Hippocampal formation (tissue), 2 donors: ENCODE results near the gene TTC32.
A peak's percentile ranks its signal among the peaks of the same experiment; 100 is the strongest.
"Not testable (repeated sequence)": the region's sequence is repeated elsewhere in the genome, so short reads cannot be mapped to it uniquely, and the experiment has no call there.

Experiments used
- DNase-seq, 2 donors: peaks; one replicate each; lab custom pipeline; 2025; lab: John Stamatoyannopoulos, UW

The TTC32 gene

DNA sequence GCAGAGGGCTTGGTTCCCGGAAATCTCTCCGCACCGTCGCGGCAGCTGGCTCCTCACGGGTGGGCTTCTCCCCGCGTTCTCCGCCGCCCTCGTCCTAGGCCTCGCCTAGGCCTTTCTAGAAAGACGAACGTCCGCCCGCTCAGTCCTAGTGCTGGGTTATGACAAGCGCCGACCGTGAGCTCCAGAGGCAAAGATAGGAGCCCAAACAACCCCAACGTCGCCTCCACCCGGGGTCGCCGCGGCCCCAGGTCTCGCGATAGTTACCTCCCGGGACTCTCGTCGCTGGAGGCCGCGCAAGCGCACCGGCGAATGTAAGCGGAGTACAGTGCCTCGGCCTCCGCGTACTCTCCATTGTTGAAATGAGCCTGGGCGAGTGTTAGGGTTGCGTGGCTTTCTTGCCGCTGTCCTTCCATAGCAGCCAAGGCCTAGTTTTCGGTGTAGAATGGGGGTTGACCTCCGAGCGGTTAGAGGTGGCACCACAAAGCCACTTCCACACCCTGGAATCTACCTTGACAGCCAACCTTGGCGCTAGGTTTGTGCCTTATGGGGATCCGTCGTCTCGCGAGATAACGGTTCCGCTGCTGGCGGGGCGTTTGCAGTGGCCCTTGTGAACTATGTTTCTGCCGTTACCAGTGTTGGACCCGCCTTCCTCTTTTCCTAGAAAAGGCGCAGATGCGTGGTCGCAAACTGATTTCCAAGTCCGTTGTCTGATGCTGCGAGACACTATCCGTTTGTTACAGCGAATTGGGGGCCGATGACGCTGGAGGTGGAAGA, at the start of gene TTC32:
Gene TTC32 (minus strand): TSS at position 542 of the 774 bp plus-strand sequence. CDS start 129 bp downstream, at position 413.
- DNase-seq: peak; percentile 93

DNA sequence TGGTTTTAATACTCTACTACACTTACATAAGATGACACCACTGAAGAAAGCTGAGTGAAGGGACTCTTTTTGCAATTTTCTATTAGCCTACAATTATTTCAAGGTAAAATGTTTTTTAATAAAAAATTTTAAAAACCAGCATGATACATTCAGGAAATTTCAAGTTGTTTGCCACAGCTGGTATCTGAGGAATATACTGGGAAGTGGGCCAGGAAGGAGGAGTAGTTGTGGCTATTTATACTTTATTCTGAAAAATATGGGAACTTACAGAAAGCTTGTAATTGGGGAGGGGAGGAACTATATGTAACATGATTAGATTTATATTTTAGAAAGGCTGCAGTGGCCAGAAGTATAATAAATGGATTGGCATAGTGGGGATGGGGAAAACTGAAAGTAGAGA, 47.3 kb upstream of the TTC32 start:
- DNase-seq: no peak

DNA sequence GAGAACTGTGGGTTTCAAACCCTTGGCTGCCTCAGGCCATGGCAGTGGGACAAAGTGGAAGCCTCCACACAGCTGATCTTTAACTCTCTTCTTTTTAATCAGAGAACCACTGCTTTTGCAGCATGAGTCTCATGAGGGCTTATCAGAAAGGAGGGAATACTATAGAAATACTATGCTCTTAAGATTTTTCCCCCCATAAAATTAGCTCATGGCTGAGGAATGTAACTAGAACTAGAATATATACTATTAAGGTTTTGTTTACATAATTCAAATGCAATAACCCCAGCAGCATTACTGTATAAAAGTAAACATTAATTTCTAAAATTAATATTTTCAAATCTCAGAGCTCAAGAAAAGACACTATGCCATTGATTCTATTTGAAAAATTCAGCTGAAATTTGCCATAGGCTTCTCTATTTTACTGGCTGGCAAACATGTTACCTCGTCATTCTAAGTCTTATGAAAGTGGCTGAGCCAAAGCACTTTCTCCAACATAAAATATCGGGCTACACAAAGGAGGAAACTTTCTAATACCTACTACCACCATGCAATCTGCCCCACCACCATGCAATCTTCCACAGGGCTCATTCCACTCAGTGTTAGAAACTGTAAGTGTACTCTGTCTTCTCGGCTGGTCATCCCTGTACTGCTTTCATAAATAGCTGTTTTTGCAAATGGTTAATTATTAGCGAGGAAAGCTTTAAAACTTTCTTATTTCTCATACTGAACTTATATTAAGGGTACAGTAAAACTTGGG, 45.6 kb upstream of the TTC32 start:
- no peak for DNase-seq

DNA sequence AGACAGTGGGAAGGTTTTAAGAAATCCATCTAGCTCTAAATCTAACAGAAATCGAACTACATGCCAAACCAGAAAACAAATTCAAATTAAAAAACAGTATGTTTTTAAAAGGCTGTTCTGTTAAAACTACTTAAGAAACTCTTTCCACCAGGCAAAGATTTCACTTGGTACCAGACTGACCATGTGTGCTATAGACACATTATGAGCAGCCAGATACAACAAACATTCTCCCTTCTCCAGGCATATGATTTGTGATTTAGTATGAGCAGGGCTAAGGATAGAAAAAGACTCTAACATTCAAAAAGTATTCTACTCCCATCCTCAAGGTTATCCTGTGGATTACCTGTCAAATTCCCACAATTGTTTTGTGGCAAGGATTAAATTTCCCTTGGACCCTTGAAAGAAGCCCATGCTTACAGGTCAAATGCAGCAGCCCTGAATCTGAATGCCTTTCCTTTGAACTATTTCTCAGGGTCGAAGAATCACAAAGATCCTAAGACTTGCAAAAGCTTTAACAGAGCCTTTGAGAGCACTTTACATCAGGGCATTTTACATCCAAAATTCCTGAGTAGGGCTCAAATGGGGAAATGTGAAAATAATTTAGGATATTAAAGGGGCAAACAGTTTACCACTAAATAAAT, 42.5 kb upstream of the TTC32 start:
- no peak for DNase-seq

DNA sequence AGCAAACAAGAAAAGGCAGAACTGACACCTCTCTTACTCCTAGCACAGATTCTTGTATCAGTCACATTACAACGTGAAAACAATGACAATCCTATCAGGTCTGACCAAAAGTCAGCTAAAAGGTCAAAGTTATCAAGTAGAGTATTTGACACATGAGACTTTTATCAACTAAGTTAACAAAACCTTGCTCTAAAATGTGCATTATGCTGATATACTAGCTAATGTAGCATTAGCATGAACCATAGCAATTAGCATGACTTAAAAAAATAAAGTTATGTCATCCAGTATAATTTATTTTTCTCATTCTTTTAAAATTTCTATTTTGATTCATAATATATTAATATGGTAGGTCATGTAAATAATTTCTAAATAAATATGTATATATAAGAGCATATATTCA, 41.4 kb upstream of the TTC32 start:
- DNase-seq: no peak

DNA sequence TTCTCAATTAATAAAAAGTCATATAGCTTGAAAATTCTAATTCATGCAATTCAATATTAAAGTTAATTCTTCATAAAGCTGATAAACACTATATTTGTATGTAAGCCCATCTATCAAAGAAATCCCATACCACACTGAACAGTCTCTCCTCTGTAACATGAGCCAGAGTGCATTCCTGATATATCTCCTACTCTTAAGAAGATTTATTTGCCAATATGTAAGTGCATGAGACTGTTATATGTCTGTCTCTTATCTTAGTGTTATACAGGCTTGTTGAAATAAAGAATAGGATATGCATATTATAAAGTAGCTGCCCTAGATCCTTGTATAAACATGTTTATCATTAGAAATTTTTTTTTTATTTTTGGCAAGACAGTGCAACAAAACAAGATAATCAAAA, 40.4 kb upstream of the TTC32 start:
- DNase-seq: no peak

DNA sequence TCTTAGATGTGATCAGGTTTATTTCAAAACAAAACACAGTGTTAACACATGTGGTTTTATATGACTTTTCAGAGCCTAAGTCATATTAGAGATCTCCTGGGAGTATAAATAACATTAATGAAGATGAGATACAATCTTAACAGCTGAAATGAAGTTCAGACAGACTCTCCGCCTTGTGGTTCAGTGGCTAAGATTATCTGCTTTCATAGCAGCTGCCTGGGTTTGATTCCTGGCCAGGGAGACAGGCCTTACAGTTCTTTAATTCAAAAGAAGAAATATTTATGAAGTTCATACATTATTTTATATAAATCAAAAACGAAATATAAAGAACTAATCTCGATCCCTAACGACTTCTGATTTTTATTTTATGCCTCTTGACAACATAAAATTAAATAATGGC, 35.2 kb upstream of the TTC32 start:
- no peak for DNase-seq

DNA sequence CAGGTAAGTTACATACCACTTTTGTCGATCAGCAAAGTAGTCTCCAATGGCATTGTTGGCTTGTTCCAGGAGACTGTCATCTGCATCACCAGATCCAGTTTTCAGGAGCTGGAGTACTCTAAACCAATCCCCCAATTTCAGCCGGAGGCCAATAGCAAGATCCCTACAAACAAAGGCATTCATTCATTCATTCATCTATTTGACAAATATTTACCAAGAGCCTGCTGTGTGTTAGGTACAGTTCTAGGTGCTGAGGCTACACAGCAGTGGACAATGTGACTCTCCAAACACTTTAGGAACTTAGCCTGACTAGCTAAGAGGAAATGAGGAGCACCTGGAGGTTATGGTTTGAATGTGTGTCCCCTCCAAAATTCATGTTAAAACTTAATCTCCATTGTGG, 34.4 kb upstream of the TTC32 start:
- no peak for DNase-seq

DNA sequence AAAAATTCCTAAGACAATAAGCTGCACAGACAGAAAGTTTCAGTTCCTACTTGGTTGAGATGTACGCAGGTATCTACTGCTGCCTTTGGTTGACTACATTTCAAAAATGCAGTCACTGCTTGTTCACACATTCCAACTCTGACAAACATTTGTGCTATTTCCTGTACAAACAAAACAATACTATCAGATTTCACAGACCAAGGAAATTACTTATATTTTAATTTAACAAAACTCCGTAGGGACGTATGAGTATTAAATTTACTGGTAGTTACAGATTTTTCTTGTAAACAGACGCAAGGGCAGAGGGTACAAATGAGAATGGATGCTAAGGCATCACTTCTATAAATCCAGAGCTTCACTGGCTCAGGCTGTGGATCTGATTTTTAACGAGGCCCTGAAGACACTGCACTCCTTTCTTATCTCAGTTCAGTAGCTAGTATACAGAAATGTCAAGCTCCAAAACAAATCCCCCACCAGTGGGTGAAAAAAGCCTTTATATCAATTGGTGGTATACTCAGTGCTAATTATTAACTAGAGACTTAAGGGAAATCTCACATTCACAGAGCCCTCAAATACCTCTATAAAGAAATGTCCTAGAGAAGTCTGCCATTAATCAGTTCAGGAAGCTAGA, 31.7 kb upstream of the TTC32 start:
- DNase-seq: no peak

DNA sequence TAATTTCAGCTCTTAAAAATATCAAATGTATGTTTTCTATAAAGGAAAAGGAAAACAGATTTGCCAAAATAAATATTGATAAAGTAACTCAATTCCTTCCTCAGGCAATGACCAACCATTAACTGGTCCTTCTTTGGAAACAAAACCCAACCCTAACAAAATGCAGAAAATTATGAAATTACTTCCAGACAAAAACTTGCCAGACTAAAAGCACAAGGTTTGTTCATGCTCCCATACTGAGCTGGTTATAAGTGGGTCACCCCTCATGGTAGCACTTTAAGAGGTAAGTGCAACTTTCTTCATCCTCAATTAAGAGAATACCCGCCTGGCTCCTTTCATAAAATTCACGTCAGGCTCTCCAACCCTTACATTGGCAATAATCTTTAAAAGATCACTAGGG, 31.1 kb upstream of the TTC32 start:
- no peak for DNase-seq

DNA sequence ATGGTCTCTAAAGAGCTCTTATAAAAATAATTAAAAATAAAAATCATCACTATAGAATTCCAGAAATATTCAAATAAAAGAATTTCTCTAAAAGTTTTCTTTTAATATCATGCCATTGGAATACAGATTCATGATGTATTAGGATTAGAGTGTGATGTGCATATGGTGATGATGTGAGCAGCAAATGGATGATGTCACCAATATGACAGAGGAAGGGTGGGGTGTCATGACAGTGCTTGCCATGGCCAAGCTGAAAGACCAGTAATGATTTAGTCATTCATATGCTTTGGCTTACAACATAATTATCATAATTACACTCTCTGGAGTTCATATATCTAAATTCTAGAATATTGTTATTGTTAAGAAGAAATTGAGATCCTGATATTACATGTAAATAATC, 27.4 kb upstream of the TTC32 start:
- DNase-seq: no peak

DNA sequence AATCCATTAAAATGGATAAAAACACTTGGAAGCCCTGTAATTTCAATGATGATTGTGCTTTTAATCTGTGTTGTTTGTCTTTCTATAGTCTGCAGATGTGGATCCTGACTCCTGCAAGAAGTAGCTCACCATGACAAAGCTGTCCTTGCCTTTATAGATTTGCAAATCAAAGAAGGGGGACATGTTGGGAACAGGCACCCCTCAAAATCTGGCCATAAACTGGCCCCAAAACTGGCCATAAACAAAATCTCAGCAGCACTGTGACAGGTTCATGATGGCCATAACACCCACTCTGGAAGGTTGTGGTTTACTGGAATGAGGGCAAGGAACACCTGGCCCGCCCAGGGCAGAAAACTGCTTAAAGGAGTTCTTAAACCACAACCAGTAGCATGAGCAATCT, 26.0 kb upstream of the TTC32 start:
- DNase-seq: not testable (repeated sequence)

DNA sequence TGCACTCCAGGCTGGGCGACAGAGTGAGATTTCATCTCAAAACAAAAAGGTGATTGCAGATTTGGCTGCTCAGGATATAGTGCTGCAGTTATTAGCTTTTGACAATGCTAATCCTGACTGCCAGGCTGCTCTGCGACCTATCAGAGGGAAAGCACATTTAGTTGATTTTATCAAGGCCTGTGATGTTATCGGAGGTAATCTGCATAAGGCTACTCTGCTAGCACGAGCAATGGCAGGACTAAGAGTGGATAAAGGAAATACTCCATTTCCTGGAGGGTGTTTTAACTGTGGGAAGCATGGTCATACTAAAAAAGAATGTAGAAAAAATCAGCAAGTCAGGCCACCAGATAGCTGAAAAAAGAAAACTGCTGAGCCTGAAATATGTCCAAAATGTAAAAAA, 22.7 kb upstream of the TTC32 start:
- not testable (repeated sequence) for DNase-seq

DNA sequence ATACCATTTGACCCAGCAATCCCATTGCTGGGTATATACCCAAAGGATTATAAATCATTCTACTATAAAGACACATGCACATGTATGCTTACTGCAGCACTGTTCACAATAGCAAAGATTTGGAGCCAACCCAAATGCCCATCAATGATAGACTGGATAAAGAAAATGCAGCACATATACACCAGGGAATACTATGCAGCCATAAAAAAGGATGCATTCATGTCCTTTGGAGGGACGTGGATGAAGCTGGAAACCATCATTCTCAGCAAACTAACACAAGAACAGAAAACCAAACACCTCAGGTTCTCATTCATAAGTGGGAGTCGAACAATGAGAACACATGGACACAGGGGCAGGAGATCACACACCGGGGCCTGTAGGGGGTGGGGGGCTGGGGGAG, 20.4 kb upstream of the TTC32 start:
- not testable (repeated sequence) for DNase-seq

DNA sequence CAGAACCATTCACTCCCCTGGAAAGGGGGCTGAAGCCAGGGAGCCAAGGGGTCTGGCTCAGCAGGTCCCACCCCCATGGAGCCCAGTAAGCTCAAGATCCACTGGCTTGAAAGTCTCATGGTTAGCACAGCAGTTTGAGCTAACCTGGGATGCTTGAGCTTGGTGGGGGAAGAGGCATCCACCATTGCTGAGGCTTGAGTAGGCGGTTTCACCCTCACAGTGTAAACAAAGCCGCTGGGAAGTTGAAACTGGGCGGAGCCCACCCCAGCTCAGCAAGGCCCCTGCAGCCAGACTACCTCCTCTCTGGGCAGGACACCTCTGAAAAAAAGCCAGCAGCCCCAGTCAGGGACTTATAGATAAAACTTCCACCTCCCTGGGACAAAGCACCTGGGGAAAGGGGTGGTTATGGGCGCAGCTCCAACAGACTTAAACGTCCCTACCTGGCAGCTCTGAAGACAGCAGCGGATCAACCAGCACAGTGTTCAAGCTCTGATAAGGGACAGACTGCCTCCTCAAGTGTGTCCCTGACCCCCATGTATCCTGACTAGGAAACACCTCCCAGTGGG, 14.7 kb upstream of the TTC32 start:
- no peak for DNase-seq

DNA sequence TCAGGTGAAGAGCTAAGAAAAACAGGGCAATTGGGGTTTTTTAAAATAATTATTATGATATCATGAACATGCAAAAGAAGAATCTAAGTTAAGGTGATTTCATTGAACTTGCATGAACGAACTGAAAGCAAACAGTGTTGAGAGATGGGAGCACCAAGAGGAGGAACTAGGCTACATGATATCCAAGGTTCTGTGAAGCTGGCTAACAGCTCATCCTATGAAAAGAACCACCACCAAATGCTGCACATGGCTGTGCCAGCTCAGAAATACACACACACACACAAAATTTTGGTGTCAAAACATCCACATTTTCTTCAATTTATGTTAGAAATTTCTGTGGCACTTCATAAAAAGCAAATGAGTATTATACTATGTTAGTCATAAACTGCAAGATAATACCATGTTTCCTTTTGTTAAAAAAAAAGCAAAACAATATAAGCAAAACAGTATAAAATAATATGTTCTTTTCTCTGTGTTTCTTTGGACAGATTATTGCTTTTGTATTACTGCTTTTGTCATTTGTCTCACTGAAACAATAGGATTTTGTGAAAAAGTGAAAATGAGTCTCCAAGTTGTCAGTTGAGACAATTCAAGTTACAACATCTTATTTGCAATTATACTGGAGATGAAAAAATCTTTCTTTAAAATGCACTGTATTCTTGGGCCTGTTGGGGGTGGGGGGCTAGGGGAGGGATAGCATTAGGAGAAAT, 12.6 kb upstream of the TTC32 start:
- DNase-seq: peak in 1 of 2 donors; percentile 25

DNA sequence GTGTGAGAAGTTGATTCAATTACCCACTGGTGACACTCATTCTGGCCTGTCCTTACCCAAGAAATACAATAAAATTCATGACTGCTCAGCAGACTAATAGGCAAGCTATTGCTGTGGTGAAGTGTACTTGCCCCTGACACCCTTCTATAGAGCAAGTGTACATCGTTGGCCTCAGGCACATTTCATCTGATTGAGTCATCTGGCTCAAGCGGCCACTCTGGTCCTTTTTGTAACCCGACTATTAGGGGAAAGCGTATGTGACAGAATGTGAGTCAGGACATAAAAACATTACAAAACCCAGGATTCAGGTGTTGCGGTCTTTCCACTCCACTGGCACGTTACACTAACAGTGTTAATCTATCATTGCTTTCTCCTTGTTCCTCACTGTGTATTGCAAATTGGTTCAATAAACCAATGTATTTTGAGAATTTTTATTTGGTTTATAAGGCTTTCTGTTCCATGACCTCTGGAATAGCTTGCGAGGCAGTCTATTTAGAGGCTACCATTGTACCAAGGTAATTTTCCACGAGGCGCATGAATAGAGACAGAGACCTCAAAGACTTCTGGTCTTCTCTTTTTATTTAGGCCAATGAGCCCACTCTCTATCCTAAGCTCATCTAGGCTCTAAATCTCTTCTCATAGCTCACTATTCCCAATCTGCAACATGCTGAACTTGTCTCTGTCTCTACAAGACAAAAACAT, 10.2 kb upstream of the TTC32 start:
- no peak for DNase-seq

DNA sequence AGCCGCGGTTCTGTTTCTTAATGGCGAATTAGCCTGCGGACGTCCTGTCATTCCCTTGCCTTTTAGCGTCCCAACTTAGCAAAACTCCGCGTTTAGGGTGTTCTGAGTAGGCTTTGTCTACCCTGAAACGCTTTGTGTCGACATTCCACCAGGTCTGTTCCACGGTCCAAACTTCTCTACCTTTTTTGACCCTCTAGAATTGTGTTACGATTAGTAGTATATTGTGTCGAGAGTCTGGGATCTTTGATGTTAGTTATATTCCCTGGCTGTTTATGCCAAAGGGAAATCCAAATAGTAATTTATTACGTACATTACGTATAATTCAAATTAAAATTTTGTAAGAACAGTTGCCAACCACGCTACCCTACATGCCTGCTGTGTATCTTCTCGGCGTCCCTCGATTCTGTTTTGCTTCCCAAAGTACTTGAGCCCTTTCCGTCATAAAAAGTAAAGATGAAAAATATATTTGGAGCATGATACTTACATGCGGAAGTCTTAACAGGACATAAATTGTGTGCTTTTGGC, 495 bp upstream of the TTC32 start:
- DNase-seq: no peak

DNA sequence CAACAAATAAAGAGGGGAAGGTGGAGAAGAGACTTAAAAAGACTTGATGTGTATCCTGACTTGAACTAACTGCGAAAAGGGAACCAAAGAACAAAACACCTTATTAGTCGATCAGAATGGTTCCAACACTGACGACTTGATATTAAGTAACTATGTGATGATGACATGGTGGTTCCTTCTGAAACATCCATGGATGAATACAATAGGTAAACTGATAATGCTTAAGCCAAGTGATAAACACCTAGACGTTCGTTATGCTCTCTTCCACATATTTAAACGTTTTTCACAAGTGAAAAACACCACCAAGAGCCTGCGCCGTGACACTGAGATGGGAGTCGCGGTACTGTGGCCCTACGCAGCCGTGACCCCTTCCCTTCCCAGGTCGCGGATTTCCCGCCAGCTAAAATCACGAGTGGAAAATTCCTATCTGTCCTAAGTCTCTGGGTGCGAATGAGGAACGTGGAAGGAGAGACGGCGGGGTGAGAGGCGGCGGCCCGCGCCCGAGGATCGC, 797 bp downstream of the TTC32 start:
- DNase-seq: no peak
